Hindlimb muscle (tissue), 1 donor: ENCODE measurements around the gene HIC1. TPM values are rescaled to one million over a fixed set of nuclear protein-coding genes. Genes with fewer than 3 reads are reported as not detected.

ENCODE experiments used
- DNase-seq: peaks from one replicate; pipeline ENCODE4 v3.0.0-alpha.2; 2013
- polyA plus RNA-seq: library from polyadenylated mRNA; unstranded; fragments of 120-200 nt; gene quantifications from one replicate; pipeline ENCODE4 v1.2.1, GENCODE V29; 2013; ENCODE audit not compliant: insufficient read length

HIC1 gene
- polyA plus RNA-seq, 1 donor: 33.7 TPM

DNA sequence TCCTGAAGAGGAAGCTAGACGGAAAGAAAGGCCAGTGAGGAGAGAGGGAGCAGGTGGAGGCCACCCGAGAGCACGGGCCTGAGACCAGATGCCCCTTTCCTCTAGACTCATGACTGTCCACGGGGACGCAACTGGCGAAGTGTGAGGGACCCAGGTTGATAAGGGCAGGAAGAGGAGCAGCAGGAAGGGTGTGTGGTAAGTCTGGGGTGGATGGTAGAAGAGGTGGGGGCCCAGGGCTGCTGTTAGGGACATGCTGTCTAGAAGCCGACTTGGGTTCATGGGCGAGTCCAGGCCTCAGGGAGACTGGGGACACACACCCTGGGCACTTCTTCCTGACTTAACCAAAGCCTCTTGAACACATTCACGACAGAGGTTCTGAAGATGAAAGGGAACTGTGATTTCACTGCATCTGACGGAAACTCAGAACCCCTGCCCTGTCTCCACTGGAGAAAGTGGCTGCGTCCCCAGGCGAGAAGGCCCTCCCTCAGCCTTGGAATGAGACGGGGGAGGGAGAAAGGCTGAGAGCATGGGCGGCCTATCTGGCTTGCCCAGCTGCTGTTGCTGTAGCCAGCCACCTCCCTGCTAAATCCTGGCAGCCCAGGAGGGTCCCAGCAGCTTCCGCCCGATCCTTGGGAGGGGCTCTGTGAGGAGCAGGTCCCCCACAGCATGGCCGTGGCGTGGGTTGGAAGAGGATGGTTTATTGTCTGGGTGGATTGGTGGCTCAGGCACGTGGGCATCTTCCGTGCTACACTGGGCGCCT lies 6.0 kb downstream of the HIC1 start:
- peak; percentile 38 for DNase-seq

- peak; percentile 26 for DNase-seq
These were observed 6.6 kb downstream of the HIC1 start for GRCh38 chr17:2061441-2061958.

DNA sequence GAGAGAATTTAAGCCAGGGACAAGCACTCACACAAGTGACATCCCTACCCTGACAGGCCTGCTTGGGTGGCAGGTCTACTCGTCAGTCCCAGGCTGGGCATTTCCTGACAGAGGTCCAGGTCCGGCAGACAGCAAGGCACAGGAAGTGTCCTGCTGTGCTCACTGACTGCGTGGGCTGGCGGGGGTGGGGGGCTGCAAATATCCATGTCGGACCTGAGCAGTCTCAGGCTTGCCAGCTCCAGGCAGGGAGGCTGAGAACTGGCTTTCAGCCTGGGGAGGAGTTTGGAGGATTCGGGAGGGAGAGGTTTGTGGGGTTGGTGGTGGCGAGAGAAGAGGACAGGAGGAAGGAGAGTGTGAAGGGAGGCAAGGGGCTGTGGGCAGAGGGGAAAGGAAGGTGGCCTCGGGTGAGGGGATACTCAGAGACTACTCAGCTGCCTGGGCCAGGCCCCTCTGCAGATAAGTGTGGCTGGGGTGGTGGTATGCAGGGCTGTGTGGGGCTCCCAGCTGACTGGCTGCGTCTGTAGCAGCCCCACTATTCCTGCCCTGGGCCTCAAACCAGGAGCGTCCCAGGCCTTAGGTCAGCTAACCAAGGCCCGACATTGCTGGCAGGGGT lies 7.8 kb downstream of the HIC1 start:
- peak; percentile 36 for DNase-seq

GRCh38 chr17:2063261-2064146 lies 8.6 kb downstream of the HIC1 start:
- DNase-seq: no peak

DNA sequence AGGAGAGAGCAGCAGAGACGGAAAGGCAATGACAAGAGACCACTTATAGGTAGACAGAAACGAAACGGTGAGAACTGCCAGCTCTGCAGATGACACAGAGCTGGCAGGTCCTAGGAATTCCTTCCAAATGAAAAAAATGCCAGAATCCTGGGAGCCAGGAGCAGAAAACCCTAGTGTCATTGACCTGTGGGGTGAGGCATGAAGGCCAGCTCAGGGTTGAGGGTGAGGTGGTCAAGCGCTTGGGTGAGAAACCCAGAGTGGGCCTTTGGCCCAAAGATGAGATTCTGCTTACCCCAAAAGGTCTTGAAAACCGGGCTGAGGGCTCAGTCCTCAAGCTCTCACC lies 9.2 kb downstream of the HIC1 start:
- DNase-seq: peak; percentile 11

DNA sequence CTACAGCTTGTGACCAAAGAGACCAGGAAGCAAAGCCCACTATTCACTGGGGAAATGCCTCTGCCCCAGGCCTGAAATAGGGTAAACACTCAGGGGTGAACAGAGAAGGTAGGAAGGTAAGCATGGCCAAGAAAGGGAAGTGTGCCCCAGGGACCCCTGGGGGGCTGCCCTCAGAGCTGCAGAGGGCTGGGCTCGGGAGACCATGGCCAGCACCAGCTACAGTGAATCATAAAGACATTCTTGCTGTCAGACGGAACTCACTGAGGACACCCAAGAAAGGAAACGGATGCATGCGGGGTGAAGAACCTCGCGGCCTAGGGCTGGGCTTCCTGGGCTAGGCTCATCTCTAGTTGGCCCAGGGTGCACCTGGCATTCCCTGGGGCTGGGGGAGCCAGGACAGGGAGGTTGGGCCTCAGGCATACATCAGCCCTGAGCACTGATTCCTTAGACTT lies 9.6 kb downstream of the HIC1 start:
- peak; percentile 15 for DNase-seq

GRCh38 chr17:2064980-2065785 lies 10.3 kb downstream of the HIC1 start:
- peak; percentile 58 for DNase-seq

DNA sequence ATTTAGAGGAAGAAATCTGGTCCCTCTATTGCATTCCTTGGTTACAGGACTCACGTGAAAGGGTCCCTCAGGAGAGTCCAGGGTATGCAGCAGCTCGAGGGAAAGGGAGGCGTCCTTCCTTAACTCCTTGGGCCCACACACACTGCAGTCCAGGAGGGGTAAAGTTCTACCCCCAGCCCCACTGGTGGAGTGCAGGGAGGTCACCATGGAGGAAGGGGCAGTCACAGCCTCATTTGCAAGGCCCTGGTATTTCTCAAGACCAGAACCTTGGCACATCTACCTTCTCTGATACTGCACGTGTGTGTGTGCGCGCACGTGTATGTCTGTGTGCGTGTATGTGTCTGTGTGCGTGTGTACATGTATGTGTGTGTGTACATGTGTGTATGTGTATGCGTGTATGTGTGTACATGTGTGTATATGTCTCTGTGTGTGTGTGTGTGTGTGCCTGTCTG lies 11.1 kb downstream of the HIC1 start:
- DNase-seq: peak; percentile 36

GRCh38 chr17:2067048-2067561 lies 12.2 kb downstream of the HIC1 start:
- DNase-seq: peak; percentile 23

- peak; percentile 22 for DNase-seq
These were observed 12.7 kb downstream of the HIC1 start for GRCh38 chr17:2067608-2068024.

DNA sequence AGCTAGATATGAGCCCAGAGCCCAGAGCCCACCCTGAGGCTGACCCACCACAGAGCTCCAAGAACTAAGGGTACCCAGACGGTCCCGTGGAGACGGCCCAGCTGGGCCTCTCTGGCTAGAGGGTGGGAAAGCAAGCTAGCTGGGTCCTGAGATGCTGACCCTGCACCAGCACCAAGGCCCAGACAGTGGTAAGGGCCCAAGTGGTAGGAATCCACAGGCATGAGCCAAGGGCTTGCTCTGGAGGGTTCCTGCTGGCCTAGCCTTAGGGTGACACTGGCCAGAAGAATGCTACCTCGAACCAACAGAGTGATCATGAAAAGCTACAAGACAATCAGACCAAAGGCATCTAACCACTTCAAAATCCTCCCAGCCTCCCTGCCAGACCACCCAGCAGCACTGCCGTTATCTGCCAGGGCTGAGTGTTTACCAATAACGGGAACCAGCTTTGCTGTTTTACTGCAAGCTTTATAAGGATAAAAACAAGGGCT lies 13.2 kb downstream of the HIC1 start:
- DNase-seq: peak; percentile 19

DNA sequence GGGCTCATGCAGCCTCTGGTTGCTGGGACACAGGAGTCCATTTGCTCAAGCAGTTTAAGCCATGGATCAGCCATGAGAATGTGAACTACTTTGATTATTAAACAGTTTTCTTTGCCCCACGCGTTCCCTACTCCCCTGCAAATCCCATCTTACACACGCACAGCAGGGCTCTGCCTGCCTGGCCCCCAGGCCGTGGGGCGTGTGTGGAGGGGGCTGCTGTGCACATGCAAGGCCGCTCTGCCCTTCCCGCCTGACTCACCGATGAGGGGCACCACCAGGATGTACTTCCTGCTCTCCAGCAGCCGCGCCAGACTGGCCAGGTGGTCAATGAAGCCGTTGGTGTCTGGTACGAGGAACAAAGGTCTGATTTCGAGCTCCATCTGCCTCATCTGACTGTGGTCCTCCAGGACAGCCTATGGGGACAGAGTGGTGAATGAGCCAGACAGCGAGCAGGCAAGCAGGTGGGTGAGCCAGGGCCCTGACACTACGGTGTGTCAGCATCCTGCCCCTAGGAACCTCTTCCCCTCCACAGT lies 13.7 kb downstream of the HIC1 start:
- no peak for DNase-seq

DNA sequence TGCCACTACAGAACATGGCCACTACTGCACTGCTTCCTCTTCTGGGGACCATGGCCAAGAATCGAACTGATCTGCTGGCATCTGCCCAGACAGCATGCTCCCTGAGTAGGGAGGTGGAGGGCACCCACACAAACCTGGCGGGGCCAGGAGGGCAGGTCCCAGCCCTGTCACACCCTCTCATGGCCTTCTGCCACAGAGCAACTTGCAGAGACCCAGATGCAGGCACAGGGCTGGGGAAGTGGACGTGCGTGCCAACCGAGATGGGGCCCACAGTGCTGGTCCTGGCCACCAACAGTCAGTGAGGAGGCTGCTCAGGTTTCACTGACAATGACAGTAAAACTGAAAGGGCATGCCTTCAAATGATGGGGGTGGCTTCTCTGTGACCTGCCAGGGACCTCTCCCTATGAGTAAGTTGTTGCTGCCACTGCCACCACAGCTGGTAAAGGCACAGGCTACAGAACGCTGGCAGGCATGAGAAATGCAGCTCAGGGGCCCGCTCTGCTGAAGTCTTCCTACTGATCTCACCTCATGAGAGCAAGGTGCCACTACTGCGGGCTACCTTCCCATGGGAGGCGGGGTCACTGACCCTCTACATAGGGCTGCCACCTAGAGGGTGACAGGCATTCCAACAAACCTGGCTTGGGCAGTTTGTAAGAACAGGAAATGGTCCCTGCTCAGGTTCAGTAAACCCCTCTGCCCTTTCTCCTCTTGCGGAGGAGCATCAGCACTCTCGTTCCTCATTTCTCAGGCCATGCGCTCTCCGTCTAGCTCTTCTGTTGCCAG lies 15.5 kb downstream of the HIC1 start:
- DNase-seq: peak; percentile 19

GRCh38 chr17:2071024-2071385 lies 16.1 kb downstream of the HIC1 start:
- no peak for DNase-seq

DNA sequence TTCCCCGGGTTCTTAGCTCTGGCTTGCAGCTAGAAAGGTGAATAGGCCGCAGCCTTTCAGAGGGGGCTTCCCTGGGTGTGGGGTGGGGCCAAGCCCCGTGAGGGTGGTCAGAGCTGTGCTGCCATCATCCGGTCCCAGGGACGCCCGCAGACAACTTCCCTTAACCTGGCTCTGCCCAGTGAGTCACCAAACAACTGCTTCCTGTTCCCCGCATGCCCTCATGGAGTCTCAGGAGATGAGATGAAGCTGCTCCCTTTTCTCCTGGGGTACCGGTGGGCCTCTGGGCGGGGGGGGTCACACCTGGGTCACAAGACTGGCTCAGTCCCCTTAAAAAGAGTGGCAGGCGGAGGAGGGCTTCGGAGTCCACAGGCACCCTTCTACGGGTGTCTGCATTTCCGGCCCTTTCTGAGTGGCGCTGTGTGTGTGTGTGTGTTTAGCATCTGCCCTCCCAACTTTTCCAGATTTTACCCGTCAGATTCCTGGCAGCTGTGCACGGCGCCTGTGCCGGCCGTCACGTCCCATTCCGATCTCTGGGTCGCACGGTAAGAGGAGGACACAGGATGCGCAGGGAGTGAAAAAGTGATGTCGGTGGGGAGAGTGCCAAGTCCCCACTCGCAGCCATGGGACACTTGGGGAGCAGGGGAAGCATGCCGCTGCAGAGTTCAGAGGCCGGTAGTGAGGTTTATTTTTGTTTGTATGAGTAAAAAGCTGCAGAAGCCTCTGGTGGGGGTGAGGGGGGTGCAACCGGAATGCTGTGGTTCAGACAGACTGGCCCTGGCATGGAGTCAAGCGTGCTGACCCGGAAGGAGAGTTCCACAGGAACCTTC lies 16.8 kb downstream of the HIC1 start:
- DNase-seq: peak; percentile 44

GRCh38 chr17:2074919-2075318 lies 20.0 kb downstream of the HIC1 start:
- DNase-seq: no peak

DNA sequence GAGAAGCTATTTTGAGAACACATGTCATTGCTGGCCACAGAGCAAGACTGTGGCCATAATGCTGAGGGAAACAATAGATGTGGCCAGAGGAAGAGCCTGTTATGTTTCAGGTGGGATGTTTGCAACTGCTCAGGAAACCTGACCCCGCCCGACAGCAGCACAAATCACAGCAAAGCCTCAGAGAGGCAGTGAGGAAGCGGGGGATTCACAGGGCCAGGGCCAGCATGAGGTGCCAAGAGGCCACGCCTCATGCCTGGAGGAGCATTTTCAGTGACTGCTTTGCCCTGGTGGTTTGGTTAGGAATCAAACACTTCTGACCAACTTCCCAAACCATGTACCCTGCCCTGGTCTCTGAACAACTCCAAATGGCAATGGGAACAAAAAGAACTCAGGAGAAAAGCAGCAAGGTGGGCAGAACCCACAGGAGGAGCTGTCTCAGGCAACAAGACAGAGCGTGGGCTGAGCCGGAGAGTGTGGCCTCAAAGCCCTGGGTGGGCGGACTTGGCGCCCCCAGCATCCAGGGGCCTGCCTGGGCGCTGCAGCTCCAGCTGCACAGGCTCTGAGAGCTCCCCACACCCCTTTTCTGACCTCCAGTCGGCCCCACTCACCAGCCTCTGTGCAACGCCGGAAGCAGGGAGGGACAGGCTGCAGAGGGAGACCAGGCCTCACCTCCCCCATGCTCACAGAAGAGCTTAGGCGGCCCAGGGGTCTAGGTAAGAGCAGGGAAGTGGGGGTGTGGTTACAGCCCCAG lies 20.6 kb downstream of the HIC1 start:
- DNase-seq: peak; percentile 79

DNA sequence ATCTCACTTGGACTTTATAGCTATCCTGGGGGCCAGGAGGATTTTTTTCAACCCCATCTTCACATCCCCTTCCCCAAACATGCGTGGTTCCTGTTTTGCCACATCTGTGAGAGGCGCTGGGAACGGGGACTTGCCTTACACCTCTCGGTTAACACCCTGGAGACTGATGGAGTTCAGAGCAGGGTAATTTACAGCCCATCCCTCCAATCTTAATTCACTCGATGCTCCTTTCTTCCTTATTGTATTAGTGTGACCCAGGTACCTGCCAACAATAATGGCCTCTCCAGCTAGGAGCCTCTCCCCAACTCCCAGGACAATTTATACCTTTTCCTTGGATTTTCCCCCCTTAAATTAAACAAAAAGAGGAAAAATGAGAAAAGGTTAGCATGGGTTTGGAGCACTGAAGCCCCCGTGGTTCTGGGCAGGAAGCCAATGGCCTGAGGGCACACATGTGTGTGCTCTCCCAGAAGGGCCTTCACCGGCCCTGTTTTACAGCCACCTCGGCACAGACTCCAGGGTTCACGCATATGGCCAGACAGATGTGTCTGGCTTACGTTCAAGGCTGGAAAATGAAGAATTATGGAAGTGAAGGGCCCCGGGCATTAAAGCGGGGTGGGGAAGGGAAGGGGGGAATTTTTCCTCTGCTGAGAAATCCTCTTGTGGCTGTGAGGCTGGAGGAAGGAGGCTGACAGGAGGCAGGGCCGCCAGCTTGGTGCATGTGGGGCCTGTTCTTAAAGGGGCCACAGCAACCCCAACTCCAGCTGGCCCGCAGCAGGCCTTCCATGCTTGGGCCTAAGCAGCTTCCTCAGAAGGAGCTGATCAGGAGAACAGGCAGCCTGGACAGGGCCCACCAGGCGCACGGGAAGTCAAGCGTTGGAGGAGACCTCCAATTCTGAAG lies 21.4 kb downstream of the HIC1 start:
- DNase-seq: peak; percentile 62
